ENCODE results near the gene GMPR. TPM values are rescaled to one million over a fixed set of nuclear protein-coding genes. Genes with fewer than 3 reads are reported as not detected.

The GMPR gene
- total RNA-seq, 1 donor from 2014 or later: 17.6 TPM

- TF ChIP-seq CTCF (IDR thresholded peaks at IDR 0.05): no peak
- DNase-seq: no peak
- no peaks in the 10 kb centered on the region for H3K9me3 ChIP-seq
- no peak for ATAC-seq
- peaks cover 33% of the 10 kb centered on the region for H3K36me3 ChIP-seq
- H3K4me1 ChIP-seq: no peaks in the 10 kb centered on the region
- no peaks in the 10 kb centered on the region for H3K27me3 ChIP-seq
- intact Hi-C loops (cut with DNase I): no loop called here
- H3K4me3 ChIP-seq: no peak overlapping the region
- no peak overlapping the region for H3K27ac ChIP-seq
Measured at GRCh38 chr6:16302721-16303552, 64.5 kb downstream of the GMPR start.

DNA sequence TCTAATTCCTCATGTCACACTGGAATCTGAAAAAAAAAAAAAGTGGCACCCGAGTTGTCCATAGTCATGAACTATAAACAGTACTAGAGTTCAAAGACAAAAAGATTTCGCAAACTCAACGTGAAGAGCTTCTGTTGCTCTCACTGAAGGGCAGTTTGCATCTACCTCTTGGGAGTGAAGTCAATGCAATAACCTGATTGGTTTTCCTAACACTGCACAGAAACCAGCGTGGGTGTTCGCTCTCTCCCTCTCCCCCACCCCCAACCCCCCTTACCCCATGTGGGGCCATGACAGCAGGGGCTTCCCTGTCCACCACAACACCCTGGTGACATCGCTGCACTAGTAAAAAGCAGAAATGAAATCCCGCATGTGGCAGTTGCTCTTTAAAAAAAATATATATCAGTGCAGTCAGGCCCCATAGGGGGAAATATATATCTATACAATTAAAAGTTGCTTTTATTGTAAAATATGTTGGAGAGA lies 66.9 kb downstream of the GMPR start:
- intact Hi-C loops (cut with DNase I): no loop called here
- no peak overlapping the region for H3K27ac ChIP-seq
- peaks cover 33% of the 10 kb centered on the region for H3K36me3 ChIP-seq
- no peak overlapping the region for H3K4me3 ChIP-seq
- DNase-seq (no peak), ATAC-seq (no peak)
- H3K4me1 ChIP-seq: no peaks in the 10 kb centered on the region
- no peaks in the 10 kb centered on the region for H3K27me3 ChIP-seq
- TF ChIP-seq CTCF (IDR thresholded peaks at IDR 0.05): no peak
- H3K9me3 ChIP-seq: no peaks in the 10 kb centered on the region

DNA sequence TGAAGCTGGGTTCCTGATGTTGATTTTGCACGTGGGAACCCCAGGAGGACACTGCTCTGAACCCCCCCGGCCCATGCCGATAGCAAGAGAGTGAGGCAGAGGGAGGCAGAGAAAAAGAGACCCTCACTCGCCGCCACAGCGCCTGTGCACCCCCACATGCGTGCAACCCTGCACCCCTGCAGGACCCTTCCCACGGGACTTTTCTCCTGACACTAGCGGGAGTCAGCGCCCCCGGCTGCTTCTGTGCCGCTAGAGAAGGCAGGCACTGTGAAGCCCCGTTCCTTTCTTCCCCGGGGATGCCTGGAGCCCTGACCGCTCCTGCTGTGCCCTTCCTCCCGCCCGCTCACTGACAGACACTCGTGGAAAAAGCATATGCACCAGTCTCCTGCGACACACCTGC lies 67.4 kb downstream of the GMPR start:
- no peak for DNase-seq
- no peak for TF ChIP-seq CTCF (IDR thresholded peaks at IDR 0.05)

DNA sequence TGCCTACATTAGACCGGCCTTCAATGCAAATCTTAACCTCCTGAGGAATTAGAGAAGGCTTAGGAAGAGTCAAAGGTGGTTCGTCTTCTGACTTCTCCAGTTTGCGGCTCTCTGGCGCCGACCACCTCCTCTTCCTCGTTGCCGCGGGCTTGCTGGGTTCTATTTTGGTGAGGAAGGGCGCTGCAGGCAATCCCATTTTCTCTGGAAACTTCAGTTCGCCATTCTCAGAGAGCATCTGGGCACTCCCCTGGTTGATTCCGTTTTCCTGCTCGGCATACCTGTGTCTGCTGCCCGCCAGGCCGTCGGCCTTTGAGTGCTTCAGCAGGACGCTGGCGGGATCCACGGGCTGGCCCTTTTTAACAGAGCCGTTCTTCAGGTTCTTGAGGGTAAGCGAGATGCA lies 67.9 kb downstream of the GMPR start:
- Histone ChIP-seq H3K36me3 (peaks cover 26% of the 10 kb centered on the region), H3K27me3 (no peaks in the 10 kb centered on the region), H3K27ac (no peak overlapping the region), H3K4me1 (no peaks in the 10 kb centered on the region), H3K9me3 (no peaks in the 10 kb centered on the region), H3K4me3 (no peak overlapping the region)
- intact Hi-C loops (cut with DNase I): no loop called here
- ATAC-seq: no peak
- no peak for DNase-seq
- no peak for TF ChIP-seq CTCF (IDR thresholded peaks at IDR 0.05)

More for the DNA sequence above, 67.4 kb downstream of the GMPR start:
- no peaks in the 10 kb centered on the region for H3K9me3 ChIP-seq
- no peak overlapping the region for H3K27ac ChIP-seq
- H3K4me1 ChIP-seq: no peaks in the 10 kb centered on the region
- H3K36me3 ChIP-seq: peaks cover 31% of the 10 kb centered on the region
- no peak for ATAC-seq
- intact Hi-C loops (cut with DNase I): no loop called here
- H3K27me3 ChIP-seq: no peaks in the 10 kb centered on the region
- H3K4me3 ChIP-seq: no peak overlapping the region

- TF ChIP-seq CTCF (IDR thresholded peaks at IDR 0.05): no peak
- no peaks in the 10 kb centered on the region for H3K27me3 ChIP-seq
- no peak overlapping the region for H3K27ac ChIP-seq
- no peaks in the 10 kb centered on the region for H3K36me3 ChIP-seq
- intact Hi-C loops (cut with DNase I): no loop called here
- H3K4me3 ChIP-seq: no peak overlapping the region
- ATAC-seq: no peak
- no peak for DNase-seq
- H3K4me1 ChIP-seq: no peaks in the 10 kb centered on the region
- H3K9me3 ChIP-seq: no peaks in the 10 kb centered on the region
Measured at GRCh38 chr6:16311763-16312162, 73.4 kb downstream of the GMPR start.

Data from upper lobe of right lung (tissue), 1 donor.